GM18519 (cell line): ENCODE data around the gene AKT2.

Experiments
- ATAC-seq: cut with Tn5 transposase; IDR thresholded peaks from one replicate; pipeline ENCODE4 v1.9.1; 2021; ENCODE audit warnings: mild to moderate bottlenecking, moderate library complexity; ENCODE audit not compliant: unreplicated experiment, low FRiP score

Gene AKT2

GRCh38 chr19:40274585-40275544 is 10.3 kb downstream of the AKT2 start:
- ATAC-seq, result no peak

- ATAC-seq, result no peak
Observed at GRCh38 chr19:40273469-40274360, 11.4 kb downstream of the AKT2 start.

GRCh38 chr19:40272261-40272660 is 12.9 kb downstream of the AKT2 start:
- no peak for ATAC-seq

GRCh38 chr19:40271706-40272105 is 13.4 kb downstream of the AKT2 start:
- no peak for ATAC-seq

GRCh38 chr19:40270362-40271089 is 14.6 kb downstream of the AKT2 start:
- ATAC-seq, result no peak

- no peak for ATAC-seq
Observed at GRCh38 chr19:40269216-40269940, 15.8 kb downstream of the AKT2 start.

- ATAC-seq, result no peak
Observed at GRCh38 chr19:40267601-40267997, 17.5 kb downstream of the AKT2 start.

GRCh38 chr19:40266912-40267600 is 18.1 kb downstream of the AKT2 start:
- no peak for ATAC-seq

- ATAC-seq, result no peak
Observed at GRCh38 chr19:40266119-40266518, 19.0 kb downstream of the AKT2 start.

GRCh38 chr19:40265763-40266099 is 19.4 kb downstream of the AKT2 start:
- no peak for ATAC-seq

GRCh38 chr19:40265055-40265762 is 19.9 kb downstream of the AKT2 start:
- no peak for ATAC-seq

- no peak for ATAC-seq
Observed at GRCh38 chr19:40264314-40265054, 20.7 kb downstream of the AKT2 start.

- ATAC-seq, result no peak
Observed at GRCh38 chr19:40263440-40264313, 21.5 kb downstream of the AKT2 start.

GRCh38 chr19:40262422-40262821 is 22.7 kb downstream of the AKT2 start:
- no peak for ATAC-seq

- no peak for ATAC-seq
Observed at GRCh38 chr19:40261631-40262030, 23.5 kb downstream of the AKT2 start.

- ATAC-seq, result no peak
Observed at GRCh38 chr19:40257096-40257517, 28.0 kb downstream of the AKT2 start.

GRCh38 chr19:40256512-40256911 is 28.6 kb downstream of the AKT2 start:
- no peak for ATAC-seq
